Fibroblast of lung (primary cell): ENCODE results near the gene NEFH. TPM values are rescaled to one million over a fixed set of nuclear protein-coding genes. Genes with fewer than 3 reads are reported as not detected.
A peak's percentile ranks its signal among the peaks of the same experiment; 100 is the strongest.

ENCODE experiments used
- DNase-seq, 2 donors: peaks; one replicate each; pipeline versions ENCODE4 v3.0.0 to v3.0.0-alpha.2; 2010; ENCODE audit warnings: low read depth in 2 of 2
- H2AFZ ChIP-seq: 2 replicates; pipeline ENCODE4 v1.5.1; 2012; ENCODE audit warnings: low read length, control low read depth, inconsistent platforms
- H3K27ac ChIP-seq: 2 replicates; pipeline ENCODE4 v1.5.1; 2011; ENCODE audit warnings: low read length, control low read depth; ENCODE audit not compliant: insufficient read depth
- H3K27me3 ChIP-seq: 2 replicates; pipeline ENCODE4 v1.5.1; 2011; ENCODE audit warnings: mild to moderate bottlenecking, low read length; ENCODE audit not compliant: control insufficient read depth, insufficient read depth
- H3K36me3 ChIP-seq: 2 replicates; pipeline ENCODE4 v1.5.1; 2011; ENCODE audit warnings: low read length; ENCODE audit not compliant: control insufficient read depth, insufficient read depth
- H3K4me1 ChIP-seq: 2 replicates; pipeline ENCODE4 v1.5.1; 2011; ENCODE audit warnings: low read length; ENCODE audit not compliant: control insufficient read depth, insufficient read depth; ENCODE audit errors: extremely low read depth
- H3K4me2 ChIP-seq: 2 replicates; pipeline ENCODE4 v1.5.1; 2011; ENCODE audit warnings: low read length, control low read depth; ENCODE audit not compliant: insufficient read depth; ENCODE audit errors: extremely low read depth
- H3K4me3 ChIP-seq, 4 experiments: fragments of 200-600 bp in 1 of 4; sonication (generic) in 1 of 4; replicated peaks in 1 of 4; 2 replicates each; pipeline ENCODE4 v1.5.1; 2011 to 2016; ENCODE audit warnings: low read length in 4 of 4, low read depth in 3 of 4, mild to moderate bottlenecking in 3 of 4, control low read depth in 2 of 4, inconsistent platforms in 1 of 4, mixed read lengths in 1 of 4; ENCODE audit not compliant: insufficient read depth in 1 of 4; ENCODE audit errors: control extremely low read depth in 1 of 4
- H3K79me2 ChIP-seq: 2 replicates; pipeline ENCODE4 v1.5.1; 2012; ENCODE audit warnings: mild to moderate bottlenecking, low read length, inconsistent platforms; ENCODE audit not compliant: control insufficient read depth, insufficient read depth
- H3K9ac ChIP-seq: 2 replicates; pipeline ENCODE4 v1.5.1; 2011; ENCODE audit warnings: mild to moderate bottlenecking, low read length, control low read depth; ENCODE audit not compliant: insufficient read depth
- H3K9me3 ChIP-seq: 2 replicates; pipeline ENCODE4 v1.5.1; 2012; ENCODE audit warnings: low read depth, low read length; ENCODE audit not compliant: control insufficient read depth, insufficient read depth
- H4K20me1 ChIP-seq: 2 replicates; pipeline ENCODE4 v1.5.1; 2011; ENCODE audit warnings: low read length; ENCODE audit not compliant: control insufficient read depth, insufficient read depth; ENCODE audit errors: extremely low read depth
- CTCF ChIP-seq, 2 donors: IDR thresholded peaks in 1 of 2; conservative IDR thresholded peaks in 1 of 2; 1 replicate in 1 of 2; 2 replicates in 1 of 2; pipeline ENCODE4 v1.5.1; 2011 to 2012; ENCODE audit warnings: low read length in 2 of 2, control low read depth in 1 of 2, inconsistent platforms in 1 of 2, low read depth in 1 of 2, mild to moderate bottlenecking in 1 of 2
- EZH2 ChIP-seq: IDR thresholded peaks from 2 replicates; pipeline ENCODE4 v1.5.1; 2012; ENCODE audit warnings: low read length, control low read depth, mild to moderate bottlenecking; ENCODE audit errors: missing control alignments
- polyA plus RNA-seq, 2 donors: library from polyadenylated mRNA; depleted of rRNA in 1 of 2; stranded (reverse) in 1 of 2; unstranded in 1 of 2; fragments of >200 nt; gene quantifications; 2 replicates each; pipeline ENCODE4 v1.2.1, GENCODE V29; 2011 to 2012; ENCODE audit warnings: missing spikeins in 1 of 2
- total RNA-seq: library from RNA; depleted of rRNA; stranded (reverse); fragments of >200 nt; gene quantifications from 2 replicates; pipeline ENCODE4 v1.2.1, GENCODE V29; 2014

Gene NEFH
- total and polyA plus RNA-seq, 2 donors (not counting 1 experiment from before 2014, with no cell fraction given): 0.17 to 0.37 TPM

DNA sequence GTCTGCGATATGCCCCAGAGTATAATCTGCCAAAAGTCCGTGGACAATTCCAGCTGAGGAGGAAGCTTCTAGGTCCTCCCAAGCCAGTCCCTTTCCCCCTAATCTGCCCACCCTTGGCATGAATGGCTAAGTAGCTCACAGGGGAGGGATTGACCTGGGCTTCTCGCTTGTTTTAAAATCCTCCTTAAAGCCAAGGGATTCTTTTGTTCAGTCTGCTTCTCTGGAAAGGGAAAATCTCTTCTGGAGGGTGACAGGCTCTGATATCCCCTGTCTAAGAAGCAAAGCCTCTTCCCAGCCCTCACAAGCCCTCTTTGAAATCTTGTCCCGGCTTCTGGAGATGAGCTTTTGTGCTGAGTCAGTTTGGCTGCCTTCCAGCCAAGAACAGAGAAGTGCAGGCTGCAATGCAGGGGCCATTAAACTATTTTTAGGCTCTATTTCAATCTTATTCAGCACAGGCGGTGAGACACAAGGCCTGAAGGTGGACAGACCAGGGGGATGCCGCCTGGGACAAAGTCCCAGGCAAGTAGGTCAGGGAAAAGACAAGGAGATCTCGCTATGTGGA, 23.9 kb downstream of the NEFH start:
- no peak overlapping the region for H3K4me3 ChIP-seq
- no peaks in the 10 kb centered on the region for H3K9me3 ChIP-seq
- peaks cover 5% of the 10 kb centered on the region for H3K36me3 ChIP-seq
- H3K4me1 ChIP-seq: no peaks in the 10 kb centered on the region
- no peak overlapping the region for H3K9ac ChIP-seq
- H3K27me3 ChIP-seq: no peaks in the 10 kb centered on the region
- TF ChIP-seq EZH2 (no peak), CTCF (conservative IDR thresholded peaks at IDR 0.05 in 1 of 2, IDR thresholded peaks at IDR 0.05 in 1 of 2; ENCODE audit: low read depth in 1 of 2, low read length in 2 of 2) (no peak)
- peak; percentile 74 to 79 for DNase-seq
- H3K79me2 ChIP-seq: no peaks in the 10 kb centered on the region
- no peak overlapping the region for H3K27ac ChIP-seq
- H3K4me2 ChIP-seq: no peak overlapping the region
- H4K20me1 ChIP-seq: no peaks in the 10 kb centered on the region
- no peak overlapping the region for H2AFZ ChIP-seq

GRCh38 chr22:29509298-29509697, 29.3 kb downstream of the NEFH start:
- no peak overlapping the region for H3K4me2 ChIP-seq
- H4K20me1 ChIP-seq: no peaks in the 10 kb centered on the region
- H3K79me2 ChIP-seq: no peaks in the 10 kb centered on the region
- H3K4me1 ChIP-seq: no peaks in the 10 kb centered on the region
- H3K27me3 ChIP-seq: no peaks in the 10 kb centered on the region
- H3K4me3 ChIP-seq: no peak overlapping the region
- H3K36me3 ChIP-seq: peaks cover 15% of the 10 kb centered on the region
- no peak for TF ChIP-seq CTCF (conservative IDR thresholded peaks at IDR 0.05 in 1 of 2, IDR thresholded peaks at IDR 0.05 in 1 of 2; ENCODE audit: low read depth in 1 of 2, low read length in 2 of 2)
- TF ChIP-seq EZH2: no peak
- H2AFZ ChIP-seq: no peak overlapping the region
- H3K27ac ChIP-seq: no peak overlapping the region
- no peaks in the 10 kb centered on the region for H3K9me3 ChIP-seq
- DNase-seq: no peak
- no peak overlapping the region for H3K9ac ChIP-seq

- Histone ChIP-seq H4K20me1 (no peaks in the 10 kb centered on the region), H3K36me3 (peaks cover 15% of the 10 kb centered on the region), H3K9ac (no peak overlapping the region), H3K4me3 (no peak overlapping the region), H2AFZ (no peak overlapping the region), H3K4me1 (no peaks in the 10 kb centered on the region), H3K79me2 (no peaks in the 10 kb centered on the region), H3K27me3 (no peaks in the 10 kb centered on the region), H3K27ac (no peak overlapping the region), H3K4me2 (no peak overlapping the region), H3K9me3 (no peaks in the 10 kb centered on the region)
- TF ChIP-seq EZH2 (no peak), CTCF (conservative IDR thresholded peaks at IDR 0.05 in 1 of 2, IDR thresholded peaks at IDR 0.05 in 1 of 2; ENCODE audit: low read depth in 1 of 2, low read length in 2 of 2) (no peak)
- DNase-seq: no peak
These were observed 29.8 kb downstream of the NEFH start for GRCh38 chr22:29509815-29510214.
